Measurements from ENCODE around the gene MRPL52. TPM values are rescaled to one million over a fixed set of nuclear protein-coding genes. Genes with fewer than 3 reads are reported as not detected.
A peak's percentile ranks its signal among the peaks of the same experiment; 100 is the strongest.

Gene MRPL52
- total and polyA plus RNA-seq, 2 of the 13 experiments (the other 11 are each of a cell fraction or from before 2014, with no cell fraction given), result 118 to 329 TPM

DNA sequence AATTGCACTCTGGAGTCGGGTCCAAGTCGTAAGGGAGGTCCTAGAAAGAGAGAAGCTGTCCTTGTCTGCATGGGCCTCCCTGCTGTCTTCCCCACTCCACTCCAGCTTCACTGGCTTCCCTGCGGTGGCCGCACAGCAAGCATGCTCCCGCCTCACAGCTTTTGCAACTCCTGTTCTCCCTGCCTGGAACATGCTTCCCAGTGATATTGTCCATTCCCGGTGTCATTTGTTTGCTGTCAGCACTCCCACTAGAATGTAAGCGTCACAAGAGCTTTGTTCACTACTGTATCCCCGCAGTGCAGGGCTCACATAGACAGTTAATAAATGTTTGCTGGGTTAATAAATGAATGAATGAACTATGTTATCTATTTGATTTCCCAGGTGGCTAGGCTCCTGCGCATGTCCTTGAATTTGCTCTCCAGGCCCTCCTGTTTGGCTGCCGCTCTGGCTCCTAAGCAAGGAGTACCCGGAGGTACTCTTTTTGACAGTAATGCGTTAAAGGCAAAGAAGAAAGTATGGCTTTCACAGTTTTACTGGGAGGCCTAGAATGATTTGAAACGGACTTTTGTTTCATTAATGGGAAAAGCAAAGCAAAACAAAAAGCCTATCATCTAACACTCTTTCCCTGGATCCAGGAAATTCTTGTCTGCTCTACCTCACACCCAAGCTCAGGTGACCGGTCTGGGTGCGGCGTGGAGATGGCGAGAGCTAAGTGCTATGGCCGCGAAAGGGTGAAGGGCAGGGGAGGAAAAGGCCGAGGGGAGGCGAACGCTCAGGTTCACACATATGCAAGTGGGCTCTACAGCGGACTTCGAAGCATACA lies 8.3 kb upstream of the MRPL52 start (continued):
- TF ChIP-seq, protein P1, sequence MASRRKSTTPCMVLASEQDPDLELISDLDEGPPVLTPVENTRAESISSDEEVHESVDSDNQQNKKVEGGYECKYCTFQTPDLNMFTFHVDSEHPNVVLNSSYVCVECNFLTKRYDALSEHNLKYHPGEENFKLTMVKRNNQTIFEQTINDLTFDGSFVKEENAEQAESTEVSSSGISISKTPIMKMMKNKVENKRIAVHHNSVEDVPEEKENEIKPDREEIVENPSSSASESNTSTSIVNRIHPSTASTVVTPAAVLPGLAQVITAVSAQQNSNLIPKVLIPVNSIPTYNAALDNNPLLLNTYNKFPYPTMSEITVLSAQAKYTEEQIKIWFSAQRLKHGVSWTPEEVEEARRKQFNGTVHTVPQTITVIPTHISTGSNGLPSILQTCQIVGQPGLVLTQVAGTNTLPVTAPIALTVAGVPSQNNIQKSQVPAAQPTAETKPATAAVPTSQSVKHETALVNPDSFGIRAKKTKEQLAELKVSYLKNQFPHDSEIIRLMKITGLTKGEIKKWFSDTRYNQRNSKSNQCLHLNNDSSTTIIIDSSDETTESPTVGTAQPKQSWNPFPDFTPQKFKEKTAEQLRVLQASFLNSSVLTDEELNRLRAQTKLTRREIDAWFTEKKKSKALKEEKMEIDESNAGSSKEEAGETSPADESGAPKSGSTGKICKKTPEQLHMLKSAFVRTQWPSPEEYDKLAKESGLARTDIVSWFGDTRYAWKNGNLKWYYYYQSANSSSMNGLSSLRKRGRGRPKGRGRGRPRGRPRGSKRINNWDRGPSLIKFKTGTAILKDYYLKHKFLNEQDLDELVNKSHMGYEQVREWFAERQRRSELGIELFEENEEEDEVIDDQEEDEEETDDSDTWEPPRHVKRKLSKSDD (CRISPR knock-in tag; IDR thresholded peaks at IDR 0.05; ENCODE audit: low read depth), result 0 out of 2 replicates have a peak, but pooled peaks have one; percentile 69
- TF ChIP-seq, protein P2, sequence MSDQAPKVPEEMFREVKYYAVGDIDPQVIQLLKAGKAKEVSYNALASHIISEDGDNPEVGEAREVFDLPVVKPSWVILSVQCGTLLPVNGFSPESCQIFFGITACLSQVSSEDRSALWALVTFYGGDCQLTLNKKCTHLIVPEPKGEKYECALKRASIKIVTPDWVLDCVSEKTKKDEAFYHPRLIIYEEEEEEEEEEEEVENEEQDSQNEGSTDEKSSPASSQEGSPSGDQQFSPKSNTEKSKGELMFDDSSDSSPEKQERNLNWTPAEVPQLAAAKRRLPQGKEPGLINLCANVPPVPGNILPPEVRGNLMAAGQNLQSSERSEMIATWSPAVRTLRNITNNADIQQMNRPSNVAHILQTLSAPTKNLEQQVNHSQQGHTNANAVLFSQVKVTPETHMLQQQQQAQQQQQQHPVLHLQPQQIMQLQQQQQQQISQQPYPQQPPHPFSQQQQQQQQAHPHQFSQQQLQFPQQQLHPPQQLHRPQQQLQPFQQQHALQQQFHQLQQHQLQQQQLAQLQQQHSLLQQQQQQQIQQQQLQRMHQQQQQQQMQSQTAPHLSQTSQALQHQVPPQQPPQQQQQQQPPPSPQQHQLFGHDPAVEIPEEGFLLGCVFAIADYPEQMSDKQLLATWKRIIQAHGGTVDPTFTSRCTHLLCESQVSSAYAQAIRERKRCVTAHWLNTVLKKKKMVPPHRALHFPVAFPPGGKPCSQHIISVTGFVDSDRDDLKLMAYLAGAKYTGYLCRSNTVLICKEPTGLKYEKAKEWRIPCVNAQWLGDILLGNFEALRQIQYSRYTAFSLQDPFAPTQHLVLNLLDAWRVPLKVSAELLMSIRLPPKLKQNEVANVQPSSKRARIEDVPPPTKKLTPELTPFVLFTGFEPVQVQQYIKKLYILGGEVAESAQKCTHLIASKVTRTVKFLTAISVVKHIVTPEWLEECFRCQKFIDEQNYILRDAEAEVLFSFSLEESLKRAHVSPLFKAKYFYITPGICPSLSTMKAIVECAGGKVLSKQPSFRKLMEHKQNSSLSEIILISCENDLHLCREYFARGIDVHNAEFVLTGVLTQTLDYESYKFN (CRISPR knock-in tag; conservative IDR thresholded peaks at IDR 0.05), result no peak; the same call in 1 of the 2 replicates
- TF ChIP-seq ZNF501 (CRISPR knock-in tag; IDR thresholded peaks at IDR 0.05), result peak; percentile 78
- TF ChIP-seq, protein P3, sequence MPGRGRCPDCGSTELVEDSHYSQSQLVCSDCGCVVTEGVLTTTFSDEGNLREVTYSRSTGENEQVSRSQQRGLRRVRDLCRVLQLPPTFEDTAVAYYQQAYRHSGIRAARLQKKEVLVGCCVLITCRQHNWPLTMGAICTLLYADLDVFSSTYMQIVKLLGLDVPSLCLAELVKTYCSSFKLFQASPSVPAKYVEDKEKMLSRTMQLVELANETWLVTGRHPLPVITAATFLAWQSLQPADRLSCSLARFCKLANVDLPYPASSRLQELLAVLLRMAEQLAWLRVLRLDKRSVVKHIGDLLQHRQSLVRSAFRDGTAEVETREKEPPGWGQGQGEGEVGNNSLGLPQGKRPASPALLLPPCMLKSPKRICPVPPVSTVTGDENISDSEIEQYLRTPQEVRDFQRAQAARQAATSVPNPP (CRISPR knock-in tag; IDR thresholded peaks at IDR 0.05), result peak; percentile 50; the same call in 1 of the 2 replicates
- TF ChIP-seq, protein P4, sequence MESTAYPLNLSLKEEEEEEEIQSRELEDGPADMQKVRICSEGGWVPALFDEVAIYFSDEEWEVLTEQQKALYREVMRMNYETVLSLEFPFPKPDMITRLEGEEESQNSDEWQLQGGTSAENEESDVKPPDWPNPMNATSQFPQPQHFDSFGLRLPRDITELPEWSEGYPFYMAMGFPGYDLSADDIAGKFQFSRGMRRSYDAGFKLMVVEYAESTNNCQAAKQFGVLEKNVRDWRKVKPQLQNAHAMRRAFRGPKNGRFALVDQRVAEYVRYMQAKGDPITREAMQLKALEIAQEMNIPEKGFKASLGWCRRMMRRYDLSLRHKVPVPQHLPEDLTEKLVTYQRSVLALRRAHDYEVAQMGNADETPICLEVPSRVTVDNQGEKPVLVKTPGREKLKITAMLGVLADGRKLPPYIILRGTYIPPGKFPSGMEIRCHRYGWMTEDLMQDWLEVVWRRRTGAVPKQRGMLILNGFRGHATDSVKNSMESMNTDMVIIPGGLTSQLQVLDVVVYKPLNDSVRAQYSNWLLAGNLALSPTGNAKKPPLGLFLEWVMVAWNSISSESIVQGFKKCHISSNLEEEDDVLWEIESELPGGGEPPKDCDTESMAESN (CRISPR knock-in tag; conservative IDR thresholded peaks at IDR 0.05), result peak; percentile 55; the same call in 1 of the 2 replicates
- TF ChIP-seq ZNF180 (CRISPR knock-in tag; IDR thresholded peaks at IDR 0.05; ENCODE audit: borderline replicate concordance, low read depth), result no peak
- TF ChIP-seq ZFP90 (CRISPR knock-in tag; IDR thresholded peaks at IDR 0.05; ENCODE audit: borderline replicate concordance), result peak; percentile 78
- no peak for TF ChIP-seq RBM22 (optimal IDR thresholded peaks at IDR 0.05; ENCODE audit: low read length)
- TF ChIP-seq, protein P5, sequence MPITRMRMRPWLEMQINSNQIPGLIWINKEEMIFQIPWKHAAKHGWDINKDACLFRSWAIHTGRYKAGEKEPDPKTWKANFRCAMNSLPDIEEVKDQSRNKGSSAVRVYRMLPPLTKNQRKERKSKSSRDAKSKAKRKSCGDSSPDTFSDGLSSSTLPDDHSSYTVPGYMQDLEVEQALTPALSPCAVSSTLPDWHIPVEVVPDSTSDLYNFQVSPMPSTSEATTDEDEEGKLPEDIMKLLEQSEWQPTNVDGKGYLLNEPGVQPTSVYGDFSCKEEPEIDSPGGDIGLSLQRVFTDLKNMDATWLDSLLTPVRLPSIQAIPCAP (CRISPR knock-in tag; IDR thresholded peaks at IDR 0.05; ENCODE audit: low read depth), result peak; percentile 73; the same call in 1 of the 2 replicates
- no peak for TF ChIP-seq ZNF556 (CRISPR knock-in tag; IDR thresholded peaks at IDR 0.05; ENCODE audit: borderline replicate concordance)
- no peak for TF ChIP-seq ZNF367 (CRISPR knock-in tag; IDR thresholded peaks at IDR 0.05; ENCODE audit: borderline replicate concordance)
- TF ChIP-seq TOPORS (CRISPR knock-in tag; IDR thresholded peaks at IDR 0.05), result no peak
- no peak for TF ChIP-seq NCOA5 (CRISPR knock-in tag; IDR thresholded peaks at IDR 0.05)
- TF ChIP-seq, protein P6, sequence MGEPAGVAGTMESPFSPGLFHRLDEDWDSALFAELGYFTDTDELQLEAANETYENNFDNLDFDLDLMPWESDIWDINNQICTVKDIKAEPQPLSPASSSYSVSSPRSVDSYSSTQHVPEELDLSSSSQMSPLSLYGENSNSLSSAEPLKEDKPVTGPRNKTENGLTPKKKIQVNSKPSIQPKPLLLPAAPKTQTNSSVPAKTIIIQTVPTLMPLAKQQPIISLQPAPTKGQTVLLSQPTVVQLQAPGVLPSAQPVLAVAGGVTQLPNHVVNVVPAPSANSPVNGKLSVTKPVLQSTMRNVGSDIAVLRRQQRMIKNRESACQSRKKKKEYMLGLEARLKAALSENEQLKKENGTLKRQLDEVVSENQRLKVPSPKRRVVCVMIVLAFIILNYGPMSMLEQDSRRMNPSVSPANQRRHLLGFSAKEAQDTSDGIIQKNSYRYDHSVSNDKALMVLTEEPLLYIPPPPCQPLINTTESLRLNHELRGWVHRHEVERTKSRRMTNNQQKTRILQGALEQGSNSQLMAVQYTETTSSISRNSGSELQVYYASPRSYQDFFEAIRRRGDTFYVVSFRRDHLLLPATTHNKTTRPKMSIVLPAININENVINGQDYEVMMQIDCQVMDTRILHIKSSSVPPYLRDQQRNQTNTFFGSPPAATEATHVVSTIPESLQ (CRISPR knock-in tag; conservative IDR thresholded peaks at IDR 0.05), result no peak
- 0 out of 2 replicates have a peak, but pooled peaks have one; percentile 10 for TF ChIP-seq MAFF (IDR thresholded peaks at IDR 0.05; ENCODE audit: low read depth, low read length)

Measured in HepG2 (cell line).